Left renal pelvis (tissue), 4 donors: ENCODE data around the gene CYFIP1. TPM values are rescaled to one million over a fixed set of nuclear protein-coding genes. Genes with fewer than 3 reads are reported as not detected.
A peak's percentile ranks its signal among the peaks of the same experiment; 100 is the strongest.

Experiments
- DNase-seq, 4 donors: peaks; one replicate each; pipeline ENCODE4 v3.0.0-alpha.2; 2013; ENCODE audit warnings: low read depth in 4 of 4, low spot score in 3 of 4
- polyA plus RNA-seq, 4 donors: library from polyadenylated mRNA; unstranded; fragments of 120-200 nt; gene quantifications; one replicate each; pipeline ENCODE4 v1.2.1, GENCODE V29; 2013; ENCODE audit not compliant: insufficient read length in 4 of 4

CYFIP1 gene
- polyA plus RNA-seq, 4 donors, result 73.2 to 93.7 (median 89.3) TPM

DNA sequence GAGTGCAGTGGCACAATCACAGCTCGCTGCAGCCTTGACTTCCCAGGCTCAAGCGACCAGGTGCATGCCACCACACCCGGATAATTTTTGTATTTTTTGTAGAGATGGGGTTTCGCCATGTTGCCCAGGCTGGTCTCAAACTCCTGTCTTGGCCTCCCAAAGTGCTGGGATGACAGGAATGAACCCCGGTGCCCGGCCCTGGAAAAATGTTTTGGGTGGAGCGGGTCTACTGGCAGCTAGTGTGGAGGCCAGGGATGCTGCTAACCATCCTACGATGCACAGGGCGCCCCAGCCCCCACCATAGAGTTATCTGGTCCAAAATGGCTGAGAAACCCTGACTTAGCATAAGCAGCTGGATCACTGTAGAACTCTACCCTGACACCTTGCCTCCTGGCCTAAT is 106.3 kb downstream of the CYFIP1 start:
- DNase-seq, result no peak

DNA sequence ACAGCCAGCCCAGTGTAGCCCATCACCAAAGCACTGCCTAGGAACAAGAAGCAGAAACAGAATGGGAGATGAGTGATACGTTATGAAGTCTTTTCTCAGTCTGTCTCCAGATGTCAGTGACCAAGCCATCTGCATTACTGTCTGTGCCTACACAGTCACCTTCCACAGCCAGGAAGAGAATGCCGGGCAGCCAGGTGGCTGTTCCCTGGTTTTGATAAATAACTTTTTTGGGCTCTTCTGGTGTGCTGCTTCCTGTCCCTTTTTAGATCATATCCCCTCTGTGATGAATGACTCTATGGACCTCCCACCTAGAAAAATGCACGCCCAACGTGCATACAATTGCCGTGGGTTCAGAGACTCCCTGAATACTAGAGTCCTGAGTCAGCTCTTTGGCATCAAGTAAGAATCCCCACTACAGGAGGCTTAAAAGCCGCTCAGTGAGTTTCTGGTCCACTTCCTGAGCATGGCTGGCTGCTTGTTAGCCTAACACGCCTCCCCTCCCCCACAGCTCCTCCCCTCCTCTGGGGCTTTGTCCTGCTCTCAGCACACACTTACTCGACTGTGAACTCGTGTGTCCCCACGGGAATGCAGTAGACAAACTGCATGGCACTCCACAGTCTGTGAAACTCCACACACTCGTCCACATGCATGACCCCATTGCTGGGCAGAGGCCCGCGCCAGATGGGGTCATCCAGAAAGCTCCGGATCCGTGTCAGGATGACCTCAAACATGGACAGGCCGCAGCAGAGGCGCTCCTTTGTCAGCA is 107.0 kb downstream of the CYFIP1 start:
- no peak for DNase-seq

DNA sequence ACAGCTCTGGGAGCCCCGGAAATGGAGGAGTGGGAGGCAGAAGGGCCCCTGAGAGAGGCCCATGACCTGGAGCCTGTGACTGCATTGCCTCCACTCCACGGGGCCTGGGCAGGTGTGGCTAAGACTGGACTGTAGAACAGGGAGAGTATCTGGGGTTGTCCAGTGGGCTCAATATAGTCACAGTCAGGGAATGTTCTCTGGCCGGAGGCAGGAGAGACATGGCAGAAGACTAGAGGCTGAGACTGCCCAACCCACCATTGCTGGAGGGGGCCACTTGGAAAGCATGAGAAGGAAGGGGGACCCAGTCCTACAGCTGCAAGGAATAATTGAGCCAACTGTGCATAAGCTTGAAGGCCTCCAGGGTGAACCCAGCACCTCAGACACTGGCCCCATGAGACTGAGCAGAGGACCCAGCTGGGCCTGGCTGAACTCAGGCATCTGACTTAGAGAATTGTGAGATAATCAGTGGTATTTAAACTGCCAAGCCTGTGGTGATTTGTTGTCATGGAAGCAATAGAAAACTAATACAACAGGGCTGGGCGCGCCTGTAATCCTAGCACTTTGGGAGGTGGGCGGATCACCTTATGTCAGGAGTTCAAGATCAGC is 108.6 kb downstream of the CYFIP1 start:
- DNase-seq, result no peak

DNA sequence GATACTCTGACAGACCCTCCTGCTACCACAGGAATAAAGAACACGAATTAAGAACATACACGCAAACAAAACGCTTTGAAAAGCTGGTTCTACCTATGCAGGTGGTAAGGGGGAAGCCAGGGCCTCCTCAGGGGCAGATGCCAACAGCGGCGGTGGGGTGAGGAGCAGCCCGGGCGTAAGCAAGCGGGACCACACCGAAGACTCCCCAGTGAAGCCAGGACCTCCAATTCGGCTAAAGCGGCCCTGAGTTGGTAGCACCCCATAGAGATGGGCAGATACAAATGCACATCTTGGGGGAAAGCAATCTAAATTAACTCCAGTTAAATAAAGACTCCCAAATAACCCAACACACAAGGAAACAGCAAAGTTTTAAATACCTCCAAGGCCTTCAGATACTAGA is 109.3 kb downstream of the CYFIP1 start:
- DNase-seq, result no peak

GRCh38 chr15:22869856-22870255 is 110.3 kb downstream of the CYFIP1 start:
- DNase-seq, result no peak

DNA sequence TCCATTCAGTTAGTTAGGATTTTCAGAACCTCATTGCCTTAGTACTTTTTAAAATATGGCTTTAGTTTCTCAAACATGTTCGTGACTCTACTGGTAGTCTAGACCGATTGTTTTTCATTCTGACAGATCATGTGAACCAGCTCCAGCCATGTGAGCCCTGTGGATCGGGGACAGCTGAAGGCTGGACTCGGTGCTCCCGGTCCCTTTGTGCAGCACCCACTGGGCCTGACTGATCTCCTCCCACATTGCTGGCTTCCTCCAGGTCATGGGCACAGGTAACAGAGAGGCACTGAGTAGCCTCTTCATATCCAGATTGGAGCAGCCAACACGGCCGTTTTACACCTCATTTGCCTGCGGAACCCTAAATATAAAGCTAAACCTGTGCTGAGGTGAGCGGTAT is 111.2 kb downstream of the CYFIP1 start:
- DNase-seq, result no peak

- no peak for DNase-seq
Observed at GRCh38 chr15:22868495-22868894, 111.7 kb downstream of the CYFIP1 start.

GRCh38 chr15:22867886-22868285 is 112.3 kb downstream of the CYFIP1 start:
- DNase-seq, result no peak

DNA sequence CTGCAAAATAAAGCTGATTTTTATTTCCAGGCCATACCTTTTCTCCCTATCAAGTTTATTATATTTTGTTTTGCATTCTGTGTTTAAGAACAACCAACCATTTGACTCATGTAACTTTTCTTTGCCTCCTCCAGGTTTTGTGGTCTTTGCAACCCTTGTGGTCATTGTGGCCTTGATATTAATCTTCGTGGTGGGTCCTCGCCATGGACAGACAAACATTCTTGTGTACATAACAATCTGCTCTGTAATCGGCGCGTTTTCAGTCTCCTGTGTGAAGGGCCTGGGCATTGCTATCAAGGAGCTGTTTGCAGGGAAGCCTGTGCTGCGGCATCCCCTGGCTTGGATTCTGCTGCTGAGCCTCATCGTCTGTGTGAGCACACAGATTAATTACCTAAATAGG is 114.1 kb downstream of the CYFIP1 start:
- no peak for DNase-seq

- no peak for DNase-seq
Observed at GRCh38 chr15:22863356-22863755, 116.8 kb downstream of the CYFIP1 start.

- no peak for DNase-seq
Observed at GRCh38 chr15:22861161-22861560, 119.0 kb downstream of the CYFIP1 start.

- DNase-seq, result no peak
Observed at GRCh38 chr15:22856659-22857058, 123.5 kb downstream of the CYFIP1 start.

GRCh38 chr15:22855791-22856190 is 124.4 kb downstream of the CYFIP1 start:
- no peak for DNase-seq

DNA sequence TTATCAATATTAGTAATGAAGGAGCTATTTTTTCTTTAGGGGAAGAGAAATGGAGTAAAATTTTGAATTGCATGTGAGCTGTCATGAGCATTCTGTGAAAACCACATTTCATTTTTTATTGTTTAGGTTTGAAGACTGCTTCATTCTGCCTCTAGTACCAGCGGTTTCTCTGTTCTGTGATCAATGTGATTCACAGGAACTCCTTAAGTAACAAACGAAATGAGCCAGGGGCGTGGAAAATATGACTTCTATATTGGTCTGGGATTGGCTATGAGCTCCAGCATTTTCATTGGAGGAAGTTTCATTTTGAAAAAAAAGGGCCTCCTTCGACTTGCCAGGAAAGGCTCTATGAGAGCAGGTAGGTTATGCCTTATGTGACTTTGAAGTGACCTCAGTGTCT is 128.7 kb downstream of the CYFIP1 start:
- no peak for DNase-seq

- DNase-seq, result no peak
Observed at GRCh38 chr15:22850055-22850454, 130.1 kb downstream of the CYFIP1 start.

GRCh38 chr15:22846073-22846472 is 134.1 kb downstream of the CYFIP1 start:
- no peak for DNase-seq

DNA sequence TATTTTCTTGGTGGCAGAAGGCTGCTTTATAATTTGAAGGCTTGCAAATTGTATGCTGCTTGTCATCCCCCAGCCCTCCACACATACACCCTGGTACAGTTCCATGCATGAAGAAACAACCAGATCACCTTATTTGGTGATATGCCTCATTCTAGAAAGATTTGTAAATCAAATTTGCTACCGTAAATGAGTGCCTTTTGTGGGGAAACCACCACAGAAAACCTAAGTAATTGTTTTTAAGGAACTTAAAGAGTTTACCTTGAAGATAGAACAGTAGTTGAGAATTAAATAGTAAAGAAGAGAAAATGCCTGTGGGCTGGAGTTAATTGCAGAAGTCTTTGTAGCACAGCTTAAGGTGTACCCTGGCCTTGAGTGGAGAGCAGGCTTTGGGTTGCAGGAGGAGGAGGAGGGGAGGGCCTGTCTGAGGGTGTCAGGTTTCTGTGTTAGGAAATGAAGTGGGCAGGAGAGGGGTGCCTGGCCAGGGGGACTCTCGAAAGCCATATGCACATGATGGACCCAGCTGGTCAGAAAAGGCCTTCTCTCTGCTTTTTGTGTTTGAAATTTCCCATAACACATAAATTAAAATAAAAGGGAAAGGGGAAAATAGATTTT is 134.8 kb downstream of the CYFIP1 start:
- no peak for DNase-seq

DNA sequence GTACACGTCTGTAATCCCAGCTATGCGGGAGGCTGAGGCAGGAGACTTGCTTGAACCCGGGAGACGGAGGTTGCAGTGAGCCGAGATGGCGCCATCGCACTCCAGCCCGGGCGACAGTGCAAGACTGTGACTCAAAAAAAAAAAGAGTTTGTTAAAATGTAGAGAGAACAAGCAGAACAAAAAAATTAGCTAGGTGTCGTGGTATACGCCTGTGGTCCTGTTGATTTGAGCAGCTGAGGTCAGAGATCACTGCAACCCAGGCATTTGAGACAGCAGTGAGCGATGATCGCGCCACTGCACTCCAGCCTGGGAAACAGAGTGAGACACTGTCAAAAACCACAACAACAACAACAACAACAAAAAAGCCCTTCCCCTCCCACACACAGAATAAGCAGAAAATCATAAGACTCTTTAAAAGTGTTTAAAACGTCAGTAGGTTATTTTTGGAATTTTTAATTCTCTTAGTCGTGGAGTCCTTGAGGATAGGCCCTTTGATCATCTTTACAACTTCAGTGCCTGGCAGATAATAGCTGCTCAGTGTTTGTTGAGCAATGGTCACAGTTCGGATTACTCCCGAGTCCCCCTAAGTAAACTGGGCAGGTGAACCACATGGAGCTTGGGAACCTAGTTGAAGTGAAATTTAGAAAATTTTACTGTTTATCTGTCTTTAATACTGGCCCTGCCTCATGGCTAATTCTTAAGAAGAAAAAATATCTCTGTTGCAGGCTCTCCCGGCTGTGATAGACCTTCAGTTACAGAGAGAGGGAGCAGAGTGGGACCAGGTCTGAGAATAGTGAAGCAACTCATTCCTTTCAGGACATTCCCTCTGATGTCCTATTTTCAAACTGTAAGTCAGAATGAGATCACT is 135.5 kb downstream of the CYFIP1 start:
- no peak for DNase-seq

- no peak for DNase-seq
Observed at GRCh38 chr15:22839046-22839695, 141.0 kb downstream of the CYFIP1 start.

- DNase-seq, result peak; percentile 94 to 97 (median 94)
Observed at GRCh38 chr15:22838292-22839042, 141.7 kb downstream of the CYFIP1 start, which contains the start of gene NIPA2. NIPA2 (plus strand) TSS chr15:22838666; CDS start chr15:22851732, 13,066 bp downstream.
